AG09309 (cell line): ENCODE results near the gene TTBK2.

Source experiments
- DNase-seq: peaks from one replicate; pipeline ENCODE4 v3.0.0-alpha.2; 2010; ENCODE audit warnings: low read depth
- H3K4me3 ChIP-seq: 2 replicates; pipeline ENCODE4 v1.5.1; 2011; ENCODE audit warnings: mild to moderate bottlenecking, low read depth, low read length, moderate library complexity; ENCODE audit not compliant: control insufficient read depth
- CTCF ChIP-seq: IDR thresholded peaks from 2 replicates; pipeline ENCODE4 v1.5.1; 2011; ENCODE audit warnings: mild to moderate bottlenecking, low read depth, low read length, inconsistent platforms; ENCODE audit not compliant: insufficient read depth, control insufficient read depth; ENCODE audit errors: missing control alignments

Gene TTBK2

GRCh38 chr15:42854576-42854975 lies 66.0 kb downstream of the TTBK2 start:
- no peak overlapping the region for H3K4me3 ChIP-seq
- TF ChIP-seq CTCF = no peak
- no peak for DNase-seq

- no peak for DNase-seq
- no peak for TF ChIP-seq CTCF
- no peak overlapping the region for H3K4me3 ChIP-seq
Observed at GRCh38 chr15:42849836-42850235, 70.7 kb downstream of the TTBK2 start.

GRCh38 chr15:42848846-42849245 lies 71.7 kb downstream of the TTBK2 start:
- no peak for TF ChIP-seq CTCF
- DNase-seq = no peak

GRCh38 chr15:42846647-42847046 lies 73.9 kb downstream of the TTBK2 start:
- H3K4me3 ChIP-seq = no peak overlapping the region
- DNase-seq = no peak
- no peak for TF ChIP-seq CTCF

More at GRCh38 chr15:42848846-42849245, 71.7 kb downstream of the TTBK2 start:
- H3K4me3 ChIP-seq = no peak overlapping the region

- no peak for DNase-seq
- no peak for TF ChIP-seq CTCF
- no peak overlapping the region for H3K4me3 ChIP-seq
Observed at GRCh38 chr15:42845581-42845980, 75.0 kb downstream of the TTBK2 start.

GRCh38 chr15:42843699-42844098 lies 76.9 kb downstream of the TTBK2 start:
- no peak for DNase-seq
- no peak overlapping the region for H3K4me3 ChIP-seq
- no peak for TF ChIP-seq CTCF

- TF ChIP-seq CTCF = no peak
- DNase-seq = no peak
- no peak overlapping the region for H3K4me3 ChIP-seq
Observed at GRCh38 chr15:42836251-42836650, 84.3 kb downstream of the TTBK2 start.
